DMS53 (cell line): Measurements from ENCODE around the gene GNMT.

Experiments
- DNase-seq: peaks from one replicate; lab custom pipeline; 2025; lab: John Stamatoyannopoulos, UW

Gene GNMT

DNA sequence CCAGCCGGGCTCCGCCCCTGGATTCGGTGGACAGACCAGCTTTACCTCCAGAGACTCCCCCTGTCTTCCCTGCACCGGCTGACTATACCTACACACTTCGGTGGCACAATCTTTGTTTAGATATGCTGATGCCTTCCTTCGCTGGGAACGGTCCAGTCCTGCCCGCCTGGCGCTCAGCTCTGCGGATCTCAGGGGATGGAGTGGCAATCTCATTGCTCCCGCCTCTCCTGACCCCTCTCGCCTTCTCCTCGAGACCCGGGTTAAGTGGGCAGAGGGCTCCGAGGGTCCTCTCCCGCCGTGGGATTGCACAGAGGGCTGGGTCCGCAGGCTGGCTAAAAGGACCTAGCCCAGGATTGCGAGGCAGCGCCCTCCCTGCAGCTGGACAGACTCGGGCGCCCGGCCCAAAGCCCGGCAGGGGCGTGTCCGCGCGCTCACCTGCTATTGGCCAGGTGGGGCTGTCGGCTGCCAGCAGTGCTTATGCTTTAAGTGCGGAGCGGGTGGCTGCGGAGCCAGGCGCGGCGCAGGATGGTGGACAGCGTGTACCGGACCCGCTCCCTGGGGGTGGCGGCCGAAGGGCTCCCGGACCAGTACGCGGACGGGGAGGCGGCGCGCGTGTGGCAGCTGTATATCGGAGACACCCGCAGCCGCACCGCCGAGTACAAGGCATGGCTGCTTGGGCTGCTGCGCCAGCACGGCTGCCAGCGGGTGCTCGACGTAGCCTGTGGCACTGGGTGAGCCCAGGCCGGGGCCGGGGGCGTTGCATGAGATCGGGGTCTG, at the start of gene GNMT:
GNMT (plus strand) TSS at position 512 of the 777 bp plus-strand sequence; CDS start at position 526, 14 bp downstream.
- peak; percentile 88 for DNase-seq

DNA sequence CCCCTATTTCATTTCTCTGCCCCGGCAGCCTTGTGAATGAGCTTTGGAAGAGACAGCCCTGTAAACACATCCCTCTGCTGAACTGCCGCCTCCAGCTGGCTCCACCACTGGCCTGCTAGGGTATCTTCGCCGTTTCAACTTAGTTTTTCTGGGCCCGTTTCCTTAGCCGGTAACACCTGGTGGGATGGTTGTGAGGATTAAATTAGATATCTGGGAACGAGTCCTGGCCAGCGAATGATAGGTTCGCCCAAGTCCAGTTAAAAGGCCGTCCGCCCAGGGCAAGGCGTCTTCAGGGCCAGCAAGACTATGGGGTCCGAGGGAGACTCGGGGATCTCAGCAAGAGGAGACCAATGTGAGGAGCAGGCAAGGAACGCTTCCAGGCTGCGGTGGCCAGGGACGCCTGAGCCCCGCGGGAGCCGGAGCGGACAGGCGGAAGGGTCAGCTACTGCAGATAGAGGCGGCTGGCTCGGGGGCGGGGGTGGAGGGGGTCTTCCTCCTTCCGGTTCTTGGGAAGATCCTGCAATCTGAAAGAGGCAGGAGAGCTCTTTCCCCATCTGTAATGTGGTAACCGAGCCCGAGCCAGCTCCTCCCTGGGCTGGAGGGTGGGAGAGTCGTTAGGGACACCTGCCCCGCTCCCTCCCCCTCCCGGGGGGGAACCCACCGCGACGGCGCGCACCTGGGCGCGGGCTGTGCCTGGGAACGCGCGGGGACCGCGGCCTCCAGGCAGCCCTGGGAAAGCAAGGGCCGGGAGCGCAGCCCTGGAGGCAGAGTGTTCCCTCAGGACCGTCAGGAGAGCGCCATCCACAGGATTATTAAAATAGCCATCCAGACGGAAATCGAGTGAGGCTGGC, 49.2 kb upstream of the GNMT start:
- DNase-seq = peak; percentile 79

DNA sequence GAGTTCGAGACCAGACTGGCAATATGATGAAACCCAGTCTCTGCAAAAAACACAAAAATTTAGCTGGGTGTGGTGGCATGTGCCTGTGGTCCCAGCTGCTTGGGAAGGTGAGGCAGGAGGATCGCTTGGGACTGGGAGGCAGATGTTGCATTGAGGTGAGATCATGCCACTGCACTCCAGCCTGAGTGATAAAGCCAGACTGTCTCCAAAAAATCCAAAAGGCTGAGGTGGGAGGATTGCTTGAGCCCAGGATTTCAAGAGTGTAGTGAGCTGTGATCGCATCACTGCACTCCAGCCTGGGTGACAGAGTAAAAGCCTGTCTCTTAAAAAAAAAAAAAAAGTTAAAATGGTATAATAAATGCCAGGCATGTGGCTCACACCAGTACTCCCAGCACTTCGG, 46.0 kb upstream of the GNMT start:
- no peak for DNase-seq

DNA sequence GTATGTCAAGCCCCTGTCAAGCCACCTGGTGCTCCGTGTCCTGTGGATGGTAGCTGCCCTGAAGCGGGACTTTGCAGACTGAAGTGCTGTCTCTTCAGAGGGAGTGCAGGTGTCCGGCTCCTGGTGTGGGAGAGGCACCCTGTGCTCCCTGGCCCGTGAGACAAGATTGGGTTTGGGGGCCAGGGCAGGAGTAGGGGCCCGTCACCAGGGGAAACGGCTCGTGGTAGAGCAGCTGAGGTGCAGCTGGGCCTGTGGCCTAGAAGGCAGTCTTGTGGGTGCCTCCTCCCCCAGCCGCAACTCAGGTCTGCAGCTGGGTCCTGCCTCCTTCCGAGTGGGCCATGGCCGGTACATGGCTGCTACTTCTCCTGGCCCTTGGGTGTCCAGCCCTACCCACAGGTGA, 44.8 kb upstream of the GNMT start, which contains the start of gene PTCRA:
PTCRA (plus strand) TSS at position 322 of the 400 bp plus-strand sequence; CDS start at position 339, 17 bp downstream.
- DNase-seq = no peak

DNA sequence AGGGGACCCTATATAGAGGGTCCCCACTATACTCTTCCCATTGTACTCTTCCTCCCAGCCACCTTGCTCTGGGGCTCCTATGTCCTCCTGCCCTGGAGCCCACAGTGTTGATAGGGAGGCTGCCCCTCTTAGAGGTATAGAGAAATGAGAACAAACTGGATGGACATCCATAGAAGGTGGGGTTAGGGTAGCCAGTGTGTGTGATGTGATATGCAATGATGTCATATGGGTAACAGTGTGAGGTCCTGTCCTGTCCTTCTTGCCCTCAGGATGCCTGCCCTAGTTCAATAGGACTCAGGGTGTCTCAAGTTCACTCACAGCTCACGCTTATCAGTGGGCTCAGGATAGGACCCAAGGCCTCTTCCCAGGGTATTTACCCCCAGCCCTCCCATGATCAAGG, 44.3 kb upstream of the GNMT start:
- DNase-seq = no peak

DNA sequence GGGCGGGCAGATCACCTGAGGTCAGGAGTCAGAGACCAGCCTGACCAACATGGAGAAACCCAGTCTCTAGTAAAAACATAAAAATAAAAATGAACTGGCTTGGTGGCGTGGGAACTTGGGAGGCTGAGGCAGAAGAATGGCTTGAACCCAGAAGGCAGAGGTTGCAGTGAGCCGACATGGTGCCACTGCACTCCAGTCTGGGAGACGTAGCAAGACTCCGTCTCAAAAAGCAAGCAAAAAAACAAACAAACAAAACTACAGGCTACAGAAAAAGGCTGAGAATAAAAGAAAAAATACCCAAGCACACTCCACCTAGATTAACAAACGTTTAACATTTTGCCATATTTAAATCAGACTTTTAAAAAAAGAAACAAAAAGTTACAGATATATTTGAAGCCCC, 38.8 kb upstream of the GNMT start:
- DNase-seq = no peak

DNA sequence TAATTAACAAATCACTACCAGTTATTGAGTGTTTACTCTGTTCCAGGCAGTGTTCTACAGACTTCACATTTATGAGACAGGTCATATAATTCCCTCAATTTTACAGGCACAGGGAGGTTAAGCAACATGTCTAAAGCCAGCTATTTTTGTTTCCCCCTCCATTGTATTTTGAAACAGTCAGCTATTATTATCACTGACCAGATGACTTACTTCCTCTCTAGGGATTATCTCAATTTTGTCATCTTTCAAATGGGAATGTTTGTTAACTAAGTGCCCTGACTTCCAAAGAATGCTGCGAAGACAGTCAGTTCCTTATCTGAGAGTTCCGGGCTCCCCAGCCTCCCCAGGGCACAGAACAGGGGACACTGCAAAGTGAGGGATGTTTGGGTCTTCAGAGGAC, 36.9 kb upstream of the GNMT start:
- no peak for DNase-seq

DNA sequence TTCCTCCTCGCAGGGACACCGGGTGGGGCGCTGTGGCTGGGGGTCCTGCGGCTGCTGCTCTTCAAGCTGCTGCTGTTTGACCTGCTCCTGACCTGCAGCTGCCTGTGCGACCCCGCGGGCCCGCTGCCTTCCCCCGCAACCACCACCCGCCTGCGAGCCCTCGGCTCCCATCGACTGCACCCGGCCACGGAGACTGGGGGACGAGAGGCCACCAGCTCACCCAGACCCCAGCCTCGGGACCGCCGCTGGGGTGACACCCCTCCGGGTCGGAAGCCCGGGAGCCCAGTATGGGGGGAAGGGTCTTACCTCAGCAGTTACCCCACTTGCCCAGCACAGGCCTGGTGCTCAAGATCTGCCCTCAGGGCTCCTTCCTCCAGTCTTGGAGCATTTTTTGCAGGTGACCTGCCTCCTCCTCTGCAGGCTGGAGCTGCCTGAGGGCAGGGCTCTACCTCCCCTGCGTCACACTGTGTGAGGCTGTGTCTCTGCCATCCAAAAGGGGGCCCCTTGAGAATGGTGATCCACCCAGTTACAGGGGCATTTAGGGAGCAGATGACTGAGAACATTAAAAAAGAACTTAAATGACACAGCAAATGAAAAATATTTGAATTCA, 35.2 kb upstream of the GNMT start:
- no peak for DNase-seq

DNA sequence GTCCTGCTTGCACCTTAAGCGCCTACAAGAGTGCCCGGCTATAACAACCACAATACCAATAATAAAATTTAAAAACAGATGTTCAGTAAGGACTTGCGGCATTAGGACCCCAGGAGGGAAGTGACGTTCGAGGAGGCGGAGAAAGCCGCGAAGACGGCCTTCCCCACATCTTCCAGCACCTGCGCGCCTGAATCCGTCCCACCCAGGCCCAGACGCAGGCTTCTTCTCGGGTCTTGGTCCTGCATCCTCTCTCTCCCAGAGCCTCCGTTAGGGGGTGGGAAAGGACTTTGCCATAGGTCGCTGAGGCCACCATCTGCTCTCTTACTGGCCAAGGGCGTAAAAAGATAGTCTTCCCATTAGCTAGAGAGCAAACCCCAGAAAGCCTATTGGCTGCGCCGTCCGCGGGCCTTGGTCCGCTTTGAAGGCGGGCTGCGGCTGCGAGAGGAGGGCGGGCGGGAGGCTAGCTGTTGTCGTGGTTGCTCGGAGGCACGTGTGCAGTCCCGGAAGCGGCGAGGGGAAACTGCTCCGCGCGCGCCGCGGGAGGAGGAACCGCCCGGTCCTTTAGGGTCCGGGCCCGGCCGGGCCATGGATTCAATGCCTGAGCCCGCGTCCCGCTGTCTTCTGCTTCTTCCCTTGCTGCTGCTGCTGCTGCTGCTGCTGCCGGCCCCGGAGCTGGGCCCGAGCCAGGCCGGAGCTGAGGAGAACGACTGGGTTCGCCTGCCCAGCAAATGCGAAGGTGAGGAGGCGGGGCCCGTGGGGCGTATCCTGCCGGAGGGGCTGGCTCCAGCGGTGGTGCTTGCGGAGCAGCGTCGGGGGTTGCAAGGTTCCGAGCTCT, 31.4 kb upstream of the GNMT start, which contains the start of gene CNPY3:
CNPY3 (plus strand) TSS at position 495 of the 835 bp plus-strand sequence; CDS start at position 586, 91 bp downstream.
- DNase-seq = peak; percentile 99

DNA sequence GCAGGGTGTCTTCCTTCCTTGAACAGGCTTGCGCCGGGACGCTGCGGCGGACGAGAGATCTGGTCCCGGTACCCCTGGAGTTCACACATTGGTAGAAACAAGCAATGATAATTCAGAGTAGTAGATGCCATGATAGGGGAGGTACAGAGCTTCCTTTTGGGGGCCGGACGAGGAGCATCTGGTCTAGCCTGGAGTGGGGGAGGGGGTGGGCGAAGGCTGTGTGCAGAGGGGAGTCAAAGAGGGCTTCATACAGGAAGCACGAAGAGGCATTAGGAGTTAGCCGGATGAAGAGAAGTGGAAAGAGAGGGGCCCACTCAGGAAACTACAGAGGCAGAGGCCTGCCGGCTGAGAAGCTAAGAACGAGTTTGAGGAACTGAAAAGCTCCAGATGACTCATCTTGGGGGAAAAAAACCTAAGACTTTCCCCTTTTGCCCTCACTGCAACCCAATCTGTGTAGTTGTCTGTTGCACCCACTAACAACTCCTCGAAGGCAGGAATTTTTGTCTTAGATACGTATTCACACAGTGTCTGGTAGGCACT, 30.7 kb upstream of the GNMT start:
- peak; percentile 71 for DNase-seq

DNA sequence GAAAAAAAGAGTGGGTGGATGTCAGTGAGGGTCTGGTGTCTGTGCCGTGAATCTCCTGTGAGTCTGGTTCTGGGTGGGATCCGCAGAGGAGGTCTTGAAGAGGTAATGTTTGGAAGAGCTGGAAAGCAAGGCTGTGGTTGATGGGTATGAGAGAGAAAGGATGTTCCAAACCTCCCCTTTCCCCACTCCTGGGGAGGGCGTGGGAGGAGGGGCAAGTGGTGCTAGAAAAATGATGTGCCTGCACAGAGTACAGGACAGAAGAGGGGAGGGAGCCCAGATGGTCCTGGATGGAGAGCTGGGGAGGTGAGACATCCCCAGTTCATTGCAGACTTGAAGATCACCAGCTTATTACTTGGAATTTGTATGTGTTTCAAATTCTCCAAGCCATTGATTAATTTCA, 28.1 kb upstream of the GNMT start:
- DNase-seq = no peak

DNA sequence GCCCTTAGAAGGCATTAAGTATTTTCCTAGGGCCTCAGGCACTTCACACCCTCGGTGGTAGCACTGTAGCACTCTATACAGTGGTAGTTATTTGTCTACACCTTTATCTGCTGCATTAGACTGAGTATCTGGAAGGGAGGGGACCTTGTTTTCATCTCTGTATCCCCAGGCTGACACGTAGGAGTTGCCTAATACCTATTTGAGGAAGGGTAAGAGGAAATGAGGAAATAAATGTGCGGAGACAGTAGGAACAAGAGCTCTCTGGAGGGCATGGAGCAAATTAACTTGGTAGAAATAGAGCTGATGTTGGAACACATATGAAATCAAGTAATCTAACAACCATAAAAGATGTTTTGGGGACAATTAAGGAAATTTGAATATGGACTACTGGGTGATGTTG, 27.3 kb upstream of the GNMT start:
- no peak for DNase-seq

DNA sequence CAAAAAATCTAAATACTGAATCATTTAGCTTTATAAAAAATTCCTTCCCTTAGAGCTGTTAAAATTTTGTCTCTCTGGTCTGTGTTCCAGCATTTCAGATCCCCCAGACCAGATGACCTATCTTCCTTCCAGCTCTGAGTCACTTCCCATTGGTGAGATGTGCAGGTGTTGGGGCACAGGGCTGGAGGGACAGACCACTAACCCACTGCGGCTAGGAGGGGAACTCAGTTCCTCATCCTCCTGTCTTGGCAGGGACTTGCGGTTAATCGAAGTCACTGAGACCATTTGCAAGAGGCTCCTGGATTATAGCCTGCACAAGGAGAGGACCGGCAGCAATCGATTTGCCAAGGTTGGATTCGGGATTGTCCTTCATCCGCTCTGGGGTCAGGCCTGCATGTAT, 25.2 kb upstream of the GNMT start:
- no peak for DNase-seq

DNA sequence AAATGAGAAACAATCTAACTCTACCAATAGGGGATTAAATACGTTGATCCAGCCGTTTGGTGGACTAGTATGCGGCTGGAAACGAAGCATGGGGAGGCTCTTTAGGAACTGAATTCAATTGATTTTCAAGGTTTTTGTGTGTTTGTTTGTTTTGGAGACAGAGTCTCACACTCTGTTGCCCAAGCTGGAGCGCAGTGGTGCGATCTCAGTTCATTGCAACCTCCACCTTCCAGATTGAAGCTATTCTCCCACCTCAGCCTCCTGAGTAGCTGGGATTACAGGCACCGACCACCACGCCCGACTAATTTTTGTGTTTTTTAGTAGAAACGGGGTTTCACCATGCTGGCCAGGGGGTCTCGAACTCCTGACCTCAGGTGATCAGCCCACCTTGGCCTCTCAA, 24.2 kb upstream of the GNMT start:
- no peak for DNase-seq

DNA sequence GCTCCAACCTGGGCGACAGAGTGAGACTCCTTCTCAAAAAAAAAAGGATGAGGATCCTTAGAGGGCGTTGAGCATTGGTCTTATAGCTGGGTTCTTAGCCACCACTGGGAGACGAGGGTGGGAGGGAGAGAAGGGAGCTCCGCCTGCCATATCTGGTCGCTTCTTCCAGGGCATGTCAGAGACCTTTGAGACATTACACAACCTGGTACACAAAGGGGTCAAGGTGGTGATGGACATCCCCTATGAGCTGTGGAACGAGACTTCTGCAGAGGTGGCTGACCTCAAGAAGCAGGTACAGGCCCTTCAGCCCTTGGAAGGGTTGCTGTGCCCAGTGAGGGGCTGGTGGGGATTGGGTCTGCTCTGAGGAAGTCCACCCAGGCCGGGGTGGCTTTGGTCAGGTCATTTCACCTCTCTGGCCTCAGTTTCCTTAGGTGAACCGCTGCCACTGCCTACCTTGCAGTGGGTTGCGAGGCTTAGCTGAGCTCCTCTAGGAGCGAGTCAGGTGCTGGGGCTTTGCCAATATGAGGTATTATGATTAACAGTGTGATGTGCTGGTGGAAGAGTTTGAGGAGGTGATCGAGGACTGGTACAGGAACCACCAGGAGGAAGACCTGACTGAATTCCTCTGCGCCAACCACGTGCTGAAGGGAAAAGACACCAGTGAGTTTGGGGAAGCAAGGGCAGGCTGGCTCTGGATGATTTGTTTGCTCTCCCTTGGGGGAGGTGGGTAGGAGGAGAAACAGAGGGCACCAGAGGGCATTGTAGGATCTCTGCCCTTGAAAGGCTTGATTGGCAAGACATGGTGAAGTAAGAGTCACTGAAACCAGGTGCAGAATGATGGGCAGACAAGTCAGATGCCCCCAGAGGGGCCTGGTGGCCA, 22.8 kb upstream of the GNMT start:
- no peak for DNase-seq

DNA sequence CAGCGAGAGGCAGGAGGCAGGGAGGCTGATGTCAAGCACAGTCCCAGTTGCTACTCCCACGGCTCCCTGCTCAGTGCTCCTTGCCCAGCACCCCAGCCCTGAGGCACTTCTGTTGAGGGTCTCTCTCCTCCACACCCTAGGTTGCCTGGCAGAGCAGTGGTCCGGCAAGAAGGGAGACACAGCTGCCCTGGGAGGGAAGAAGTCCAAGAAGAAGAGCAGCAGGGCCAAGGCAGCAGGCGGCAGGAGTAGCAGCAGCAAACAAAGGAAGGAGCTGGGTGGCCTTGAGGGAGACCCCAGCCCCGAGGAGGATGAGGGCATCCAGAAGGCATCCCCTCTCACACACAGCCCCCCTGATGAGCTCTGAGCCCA, 22.1 kb upstream of the GNMT start:
- no peak for DNase-seq

DNA sequence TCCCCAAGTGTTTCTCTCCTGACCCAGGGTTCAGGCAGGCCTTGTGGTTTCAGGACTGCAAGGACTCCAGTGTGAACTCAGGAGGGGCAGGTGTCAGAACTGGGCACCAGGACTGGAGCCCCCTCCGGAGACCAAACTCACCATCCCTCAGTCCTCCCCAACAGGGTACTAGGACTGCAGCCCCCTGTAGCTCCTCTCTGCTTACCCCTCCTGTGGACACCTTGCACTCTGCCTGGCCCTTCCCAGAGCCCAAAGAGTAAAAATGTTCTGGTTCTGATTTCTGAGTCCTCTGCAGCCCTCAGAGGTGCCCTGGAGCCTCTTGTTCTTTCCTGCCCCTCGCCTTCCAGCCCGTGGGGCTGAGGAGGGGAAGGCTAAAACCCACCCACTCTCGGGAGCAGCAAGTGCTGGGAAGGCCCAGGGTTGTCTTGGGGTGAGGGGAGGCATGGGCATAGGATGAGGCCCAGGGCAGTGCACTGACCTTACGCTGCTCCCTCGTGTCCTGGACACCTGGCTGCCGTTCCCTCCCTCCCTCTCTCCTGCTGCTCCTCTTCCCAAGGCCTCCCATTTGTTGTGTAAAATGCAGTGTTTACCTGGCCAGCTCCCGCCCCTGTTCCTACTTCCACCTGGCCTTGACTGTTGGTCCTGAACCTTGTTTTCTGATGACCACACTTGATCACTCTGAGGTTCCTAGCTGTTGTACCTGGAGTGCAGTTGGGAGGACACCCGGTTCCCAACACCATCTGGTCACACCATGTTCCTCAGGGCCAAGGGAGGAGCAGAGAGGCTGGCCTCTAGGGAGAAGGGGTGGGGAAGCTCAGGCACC, 21.4 kb upstream of the GNMT start:
- no peak for DNase-seq

DNA sequence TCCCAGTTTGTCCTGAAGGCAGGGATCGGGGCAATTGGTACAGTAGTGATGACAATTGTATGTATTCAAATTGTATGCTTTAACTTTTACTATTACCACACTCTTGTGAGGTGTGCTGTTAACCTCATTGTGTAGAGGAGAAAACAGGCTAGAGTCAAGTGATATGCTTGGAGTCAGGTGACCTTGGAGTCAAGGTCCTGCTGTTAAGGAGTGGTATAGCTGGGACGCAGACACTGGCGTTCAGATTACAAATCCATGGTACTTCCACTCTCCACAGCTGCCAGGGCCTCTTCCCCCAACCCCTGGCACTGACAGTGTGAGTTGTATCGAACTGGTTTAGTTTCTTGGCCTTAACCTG, 20.8 kb upstream of the GNMT start:
- DNase-seq = no peak

DNA sequence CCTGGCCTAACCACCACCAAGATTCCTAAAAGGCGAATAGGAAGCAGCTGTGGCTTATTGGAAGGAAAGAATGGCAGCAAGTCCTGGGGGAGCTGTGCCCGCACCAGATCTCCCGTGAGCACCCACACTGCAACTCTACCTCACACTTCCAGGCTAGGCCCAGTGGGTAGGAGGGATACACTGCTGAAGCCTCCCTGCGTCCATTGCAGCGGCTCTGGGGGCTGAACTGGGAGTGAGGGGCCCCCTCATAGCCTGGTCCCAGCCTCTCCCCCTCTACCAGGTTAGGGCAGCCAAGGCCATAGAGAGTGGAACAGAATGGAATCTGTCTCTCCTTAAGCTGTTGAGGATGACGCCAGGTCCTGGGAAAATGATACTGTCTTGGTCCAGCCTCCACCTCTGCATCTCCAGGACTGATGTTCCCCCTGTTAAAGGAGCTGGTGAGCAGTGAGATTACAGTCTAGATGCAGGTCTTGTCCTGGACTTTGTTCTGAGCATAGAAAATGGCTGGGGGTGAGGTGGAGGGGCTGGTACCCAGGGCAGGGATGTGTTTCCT, 20.0 kb upstream of the GNMT start:
- no peak for DNase-seq
